ENCODE measurements around the gene UTY. TPM values are rescaled to one million over a fixed set of nuclear protein-coding genes. Genes with fewer than 3 reads are reported as not detected.

Gene UTY
- total and polyA plus RNA-seq, 10 of the 15 experiments (the other 5 are each of a cell fraction or from before 2014, with no cell fraction given): 0.13 TPM; not detected in 9

- Histone ChIP-seq H3K4me2 (ENCODE audit: control insufficient read depth, insufficient read depth) (no peak overlapping the region), H2AFZ (ENCODE audit: control insufficient read depth, low read depth, low read length) (no peak overlapping the region), H3K4me3 (no peak overlapping the region), H4K20me1 (ENCODE audit: control insufficient read depth, insufficient read depth) (no peaks in the 10 kb centered on the region), H3K79me2 (ENCODE audit: control insufficient read depth, insufficient read depth, low read length) (no peaks in the 10 kb centered on the region), H3K27me3 (replicated peaks in 1 of 2; ENCODE audit: control insufficient read depth in 2 of 2, insufficient read depth in 2 of 2, low read length in 1 of 2) (no peaks in the 10 kb centered on the region), H3K4me1 (ENCODE audit: control insufficient read depth, insufficient read depth, low read length) (no peaks in the 10 kb centered on the region), H3K9me3 (replicated peaks; ENCODE audit: control insufficient read depth, insufficient read depth, low read length) (no peaks in the 10 kb centered on the region), H3K9ac (ENCODE audit: control insufficient read depth, insufficient read depth, low read length) (no peak overlapping the region), H3K36me3 (ENCODE audit: control insufficient read depth in 2 of 2, insufficient read depth in 2 of 2, low read length in 1 of 2) (no peaks in the 10 kb centered on the region), H3K27ac (ENCODE audit: control insufficient read depth, insufficient read depth) (no peak overlapping the region)
- no CpG with 5 or more reads among the region's 4 CpGs for WGBS (ENCODE audit: insufficient coverage, insufficient replicate concordance, low lambda C conversion rate, missing lambda C conversion rate)
- TF ChIP-seq SKIL (IDR thresholded peaks at IDR 0.05; ENCODE audit: low read depth, poor library complexity, severe bottlenecking): no peak
- no peak for TF ChIP-seq IRF3 (IDR thresholded peaks at IDR 0.05)
- TF ChIP-seq PML (IDR thresholded peaks at IDR 0.05; ENCODE audit: low read length): no peak
- no peak for TF ChIP-seq BMI1 (IDR thresholded peaks at IDR 0.05; ENCODE audit: borderline replicate concordance)
- no peak for TF ChIP-seq ELK1 (IDR thresholded peaks at IDR 0.05; ENCODE audit: low read depth, low read length)
- TF ChIP-seq BCLAF1 (IDR thresholded peaks at IDR 0.05): no peak
- POLR2A ChIA-PET: no interaction called here
- ATAC-seq (no peak), DNase-seq (ENCODE audit: low read depth, low spot score) (no peak), FAIRE-seq (no peak)
- RAD21 ChIA-PET (ENCODE audit: unreplicated experiment): no interaction called here
- CTCF ChIA-PET: no interaction called here
- SMC1A ChIA-PET (ENCODE audit: uncharacterized antibody, unreplicated experiment): no interaction called here
- intact Hi-C loops (cut with micrococcal nuclease; ENCODE audit: unreplicated experiment) (no loop called here), in situ Hi-C loops (cut with MboI) (no loop called here)
- no TSS peak for BruUV-seq (replicated peaks)
Observed at GRCh38 chrY:13351443-13351842, 128.4 kb downstream of the UTY start.
